GM21447 (cell line): ENCODE measurements around the gene CLDN20.

Source experiments
- ATAC-seq: cut with Tn5 transposase; IDR thresholded peaks from one replicate; pipeline ENCODE4 v1.9.1; 2021; ENCODE audit not compliant: unreplicated experiment

CLDN20 gene

DNA sequence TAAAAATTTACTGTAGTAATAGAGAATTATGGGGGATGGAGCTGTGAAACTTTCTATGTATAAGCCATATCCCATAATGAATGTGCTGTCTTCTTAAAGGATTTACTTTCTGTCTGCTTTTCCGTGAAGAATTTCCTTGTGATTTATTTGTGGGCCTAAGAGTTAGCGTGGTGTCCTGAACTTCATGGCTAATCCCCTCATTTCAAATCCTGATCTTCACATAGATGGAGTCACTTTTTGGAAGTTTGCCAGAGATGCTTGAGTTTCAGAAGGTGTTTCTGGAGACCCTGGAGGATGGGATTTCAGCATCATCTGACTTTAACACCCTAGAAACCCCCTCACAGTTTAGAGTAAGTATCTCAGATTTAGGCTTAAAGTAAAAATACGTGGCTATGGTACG lies 19.4 kb upstream of the CLDN20 start:
- no peak for ATAC-seq

GRCh38 chr6:155245193-155245592 lies 18.6 kb upstream of the CLDN20 start:
- no peak for ATAC-seq

DNA sequence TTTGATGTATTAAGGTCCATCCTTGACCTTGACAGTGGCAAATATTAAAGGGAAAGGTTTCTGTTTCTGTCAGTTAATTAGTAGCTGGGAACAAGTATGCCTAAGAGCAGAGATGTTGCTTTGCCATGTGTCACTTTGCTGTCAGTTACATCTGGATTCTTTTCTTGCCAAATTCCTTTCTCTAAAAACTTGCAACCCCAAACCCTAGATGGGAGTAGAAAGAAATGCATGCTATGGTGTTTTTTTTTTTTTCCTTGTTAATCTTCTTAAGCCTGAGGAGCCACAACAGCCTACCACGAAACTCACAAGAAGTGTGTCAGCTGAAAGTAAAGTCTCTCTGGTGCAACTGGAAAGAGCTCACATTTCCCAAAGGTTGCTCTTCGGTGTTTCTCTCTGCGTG lies 18.0 kb upstream of the CLDN20 start:
- no peak for ATAC-seq

DNA sequence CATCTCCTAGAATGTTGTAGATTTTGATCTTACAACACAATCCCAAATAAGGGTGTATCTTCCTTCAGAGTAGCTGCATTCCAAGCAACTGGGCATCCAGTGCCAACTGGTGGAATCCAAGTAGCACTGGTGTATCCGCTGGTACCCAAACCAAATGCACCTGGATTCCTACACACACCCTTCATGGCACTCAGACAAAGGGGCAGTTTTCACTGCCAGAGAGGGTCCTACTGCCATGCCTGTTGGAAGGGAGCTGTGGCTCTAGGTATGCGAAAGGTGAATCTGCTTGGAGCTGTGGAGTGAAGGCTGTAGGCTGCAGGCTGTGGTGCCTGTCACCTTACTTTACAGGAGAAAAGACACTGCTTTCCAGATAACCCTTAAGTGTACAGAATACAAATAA lies 17.0 kb upstream of the CLDN20 start:
- no peak for ATAC-seq

- ATAC-seq, result no peak
Observed at GRCh38 chr6:155247618-155248007, 16.2 kb upstream of the CLDN20 start.

DNA sequence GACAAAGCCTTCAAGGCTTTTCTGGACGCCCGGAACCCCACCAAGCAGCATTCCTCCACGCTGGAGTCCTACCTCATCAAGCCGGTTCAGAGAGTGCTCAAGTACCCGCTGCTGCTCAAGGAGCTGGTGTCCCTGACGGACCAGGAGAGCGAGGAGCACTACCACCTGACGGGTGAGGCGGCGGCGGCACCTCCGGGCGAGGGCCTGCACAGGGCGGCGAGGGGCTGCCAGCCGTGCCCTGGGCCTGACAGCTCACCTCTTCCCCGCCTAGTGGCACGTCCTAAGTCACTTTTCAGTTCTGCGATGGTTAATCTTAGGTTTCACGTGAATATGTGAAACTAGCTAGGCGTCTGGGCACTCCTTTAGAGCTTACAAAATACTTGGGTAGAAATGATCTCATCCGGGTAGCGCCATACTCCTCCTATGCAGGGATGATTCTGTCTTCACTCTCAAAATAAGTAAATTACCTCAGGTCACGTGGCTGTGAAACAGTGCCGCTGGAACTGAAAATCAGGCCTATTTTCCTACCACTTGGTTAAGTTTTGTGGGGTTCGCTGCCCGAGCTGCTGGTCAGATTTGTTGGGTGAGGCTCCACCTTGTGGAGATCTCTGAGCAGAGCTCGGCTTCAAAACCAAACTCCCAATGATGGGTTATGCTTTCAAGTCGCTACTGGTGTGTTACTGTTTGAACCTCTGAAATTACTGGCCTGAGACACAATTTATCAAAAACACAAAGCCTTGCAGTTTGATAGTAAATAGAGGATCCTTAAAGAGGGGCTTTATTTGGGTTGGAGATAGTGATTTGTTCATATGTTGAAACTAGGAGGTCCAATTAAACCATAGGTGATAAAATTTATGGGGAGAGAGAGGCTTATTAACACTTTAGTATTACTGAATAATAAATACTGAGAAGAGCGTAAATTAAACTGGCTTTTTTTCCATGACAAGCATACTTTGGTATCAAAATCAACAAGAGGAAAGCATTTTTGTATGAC lies 15.5 kb upstream of the CLDN20 start:
- no peak for ATAC-seq

- no peak for ATAC-seq
Observed at GRCh38 chr6:155250701-155251381, 13.0 kb upstream of the CLDN20 start.

- ATAC-seq, result no peak
Observed at GRCh38 chr6:155252581-155252980, 11.2 kb upstream of the CLDN20 start.

GRCh38 chr6:155253337-155253736 lies 10.5 kb upstream of the CLDN20 start:
- no peak for ATAC-seq

DNA sequence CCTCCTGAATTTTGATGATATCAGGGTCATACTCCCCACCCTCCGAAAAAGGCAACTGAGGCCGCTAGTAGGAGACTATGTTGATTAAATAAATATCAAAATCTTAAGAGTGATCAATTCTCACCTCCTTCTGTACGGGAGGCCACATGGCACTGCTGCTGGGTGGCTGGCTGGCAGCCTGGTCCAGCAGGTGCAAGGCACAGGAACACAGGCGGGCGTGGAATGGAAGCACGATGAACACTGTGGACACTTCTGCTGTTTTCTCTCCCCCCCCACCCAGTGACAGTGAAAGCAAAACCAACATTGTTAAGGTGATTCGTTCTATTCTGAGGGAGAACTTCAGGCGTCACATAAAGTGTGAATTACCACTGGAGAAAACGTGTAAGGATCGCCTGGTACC lies 9.7 kb upstream of the CLDN20 start:
- ATAC-seq, result no peak

- no peak for ATAC-seq
Observed at GRCh38 chr6:155256122-155256795, 7.6 kb upstream of the CLDN20 start.

DNA sequence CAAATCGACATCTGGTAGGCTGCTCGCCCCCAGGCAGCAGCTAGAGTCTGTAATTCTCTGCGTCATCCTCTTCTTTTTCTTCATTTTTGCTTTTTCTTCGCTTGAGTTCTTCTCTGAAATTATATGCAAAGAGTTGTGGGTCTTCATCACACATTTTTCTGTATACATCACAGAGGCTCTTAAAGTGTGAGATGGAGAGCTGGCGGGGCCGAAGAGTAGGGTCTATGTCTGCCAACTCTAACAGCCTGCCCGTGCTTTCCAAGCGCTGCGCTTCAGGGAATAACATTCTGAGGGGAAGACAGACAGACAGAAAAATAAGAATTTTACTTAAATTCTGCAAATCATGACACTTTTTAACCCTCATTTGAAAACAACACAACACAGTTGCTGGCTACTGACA lies 6.0 kb upstream of the CLDN20 start:
- ATAC-seq, result no peak

DNA sequence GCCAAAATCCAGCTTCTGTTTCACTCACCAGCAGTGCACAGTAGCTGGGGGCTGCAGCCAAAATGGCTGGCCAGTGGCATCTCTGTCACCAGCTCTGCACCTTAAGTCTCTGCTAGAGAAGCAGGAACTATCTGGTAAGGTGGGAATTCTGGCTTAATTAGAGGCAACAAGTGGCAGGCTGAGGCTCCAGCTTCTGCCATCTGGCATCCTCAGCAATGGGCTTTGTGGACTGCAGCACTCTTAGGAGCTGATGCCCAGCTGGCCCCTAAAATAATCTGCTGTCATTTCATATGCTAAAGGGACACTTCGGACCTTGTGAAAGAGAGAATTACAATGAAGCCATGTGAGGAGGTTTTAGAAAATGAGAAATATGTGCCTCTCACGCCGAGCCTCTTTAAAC lies 4.6 kb upstream of the CLDN20 start:
- ATAC-seq, result no peak

GRCh38 chr6:155259897-155260296 lies 3.9 kb upstream of the CLDN20 start:
- ATAC-seq, result no peak

DNA sequence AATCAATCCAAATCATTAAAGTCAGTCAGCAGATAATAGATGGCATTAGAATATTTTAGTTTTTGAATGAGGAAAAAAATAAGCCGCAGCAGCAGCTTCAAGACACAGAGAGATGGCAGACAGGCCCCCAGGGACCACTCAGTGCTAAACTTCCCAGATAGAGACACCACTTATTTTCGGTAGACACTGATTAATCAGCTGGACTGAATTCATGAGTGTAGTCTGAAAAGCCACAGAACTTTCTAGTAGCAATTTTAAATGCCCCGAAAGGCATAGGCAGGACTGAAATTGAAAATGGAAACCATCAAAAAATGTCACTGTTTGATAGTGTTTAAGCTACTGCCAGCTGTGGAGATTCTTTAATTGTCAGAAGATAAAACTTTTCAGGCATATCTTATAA lies 3.1 kb upstream of the CLDN20 start:
- ATAC-seq, result no peak

GRCh38 chr6:155261111-155261900 lies 2.5 kb upstream of the CLDN20 start:
- ATAC-seq, result no peak

DNA sequence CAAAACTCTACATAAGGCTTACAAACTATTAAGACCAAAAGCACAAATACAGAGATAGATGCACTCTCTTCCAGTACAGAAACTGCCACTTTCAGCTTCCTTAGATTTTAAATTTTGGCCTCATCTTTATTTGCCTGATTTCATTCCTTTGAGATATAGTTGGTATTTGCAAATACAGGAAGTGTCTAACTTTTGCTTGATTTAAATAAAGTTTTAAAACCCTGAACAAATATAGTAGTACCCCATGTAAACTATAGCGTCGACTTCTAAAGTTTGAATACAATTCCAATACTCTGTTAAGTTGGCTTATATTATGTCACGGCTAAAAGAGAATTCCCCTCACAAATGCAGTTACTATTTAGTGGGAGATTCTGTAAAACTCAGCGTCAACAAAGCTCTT lies 1.2 kb upstream of the CLDN20 start:
- ATAC-seq, result no peak

DNA sequence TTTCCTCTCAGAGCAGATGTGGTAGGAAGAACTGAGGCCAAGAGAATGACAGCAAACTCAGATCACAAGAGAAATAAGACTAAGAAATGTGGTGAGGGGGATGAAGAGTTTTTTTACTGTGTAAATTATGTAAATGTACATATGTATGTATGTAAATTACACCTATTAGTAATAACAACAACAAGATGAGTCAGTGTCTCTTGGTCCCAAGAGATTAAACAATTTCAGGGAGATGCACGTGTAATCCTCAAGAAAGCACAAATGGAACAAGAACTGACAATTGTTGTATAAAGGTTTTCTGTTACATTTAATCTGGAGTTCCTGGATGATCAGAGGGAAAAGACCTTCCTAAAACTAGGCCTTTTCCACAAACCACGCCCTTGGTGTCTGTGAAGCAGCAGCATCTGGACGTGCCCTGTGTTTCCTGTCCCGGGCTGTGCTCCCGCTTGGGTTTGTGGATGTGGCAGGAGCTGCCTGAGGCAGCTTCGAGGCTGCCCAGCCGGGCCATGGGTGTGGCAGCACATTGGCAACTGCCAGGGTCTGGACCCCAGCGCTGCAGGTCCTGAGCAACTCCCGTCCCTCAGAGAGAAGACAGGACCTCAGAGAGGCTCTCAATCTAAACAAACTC lies 994 bp downstream of the CLDN20 start:
- ATAC-seq, result no peak

GRCh38 chr6:155265843-155266535 lies 2.2 kb downstream of the CLDN20 start:
- ATAC-seq, result no peak

DNA sequence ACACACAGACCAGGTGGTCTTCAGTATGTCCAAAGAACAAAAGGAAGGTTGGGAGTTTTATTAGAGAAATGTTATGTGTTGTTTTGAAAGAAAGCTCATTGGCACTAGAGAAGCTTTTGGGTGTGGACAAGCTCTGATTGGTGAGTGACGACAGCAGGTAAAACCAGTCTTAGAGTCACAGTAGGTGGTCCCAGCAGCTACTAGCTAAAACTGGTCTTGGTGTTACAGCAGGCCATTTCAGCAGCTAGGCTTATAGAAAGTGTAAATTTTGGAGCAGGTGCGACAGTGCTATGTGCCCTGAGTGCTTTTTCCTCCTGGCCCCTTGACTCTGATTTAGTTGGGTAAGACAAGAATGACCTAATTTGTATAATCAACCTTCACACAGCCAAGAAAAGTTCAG lies 3.6 kb downstream of the CLDN20 start:
- no peak for ATAC-seq
